Endodermal cell (in vitro differentiated cells): ENCODE measurements around the gene OR10J5. TPM values are rescaled to one million over a fixed set of nuclear protein-coding genes. Genes with fewer than 3 reads are reported as not detected.

Experiments
- DNase-seq: peaks from one replicate; pipeline ENCODE4 v3.0.0-alpha.2; 2017
- H3K27ac ChIP-seq: 2 replicates; pipeline ENCODE4 v1.5.1; 2013; ENCODE audit warnings: mild to moderate bottlenecking, low read depth, low read length, moderate library complexity
- H3K27me3 ChIP-seq: 2 replicates; pipeline ENCODE4 v1.6.1; 2013; ENCODE audit warnings: mild to moderate bottlenecking, low read length, moderate library complexity; ENCODE audit not compliant: insufficient read depth, control insufficient read depth, poor library complexity, severe bottlenecking
- H3K36me3 ChIP-seq: 2 replicates; pipeline ENCODE4 v1.7.0; 2013; ENCODE audit warnings: mild to moderate bottlenecking, low read length, moderate library complexity; ENCODE audit not compliant: control insufficient read depth, insufficient read depth
- H3K4me1 ChIP-seq: one replicate; pipeline ENCODE4 v1.7.0; 2013; ENCODE audit warnings: low read length; ENCODE audit not compliant: control insufficient read depth, insufficient read depth
- H3K4me3 ChIP-seq: 2 replicates; pipeline ENCODE4 v1.5.1; 2013; ENCODE audit warnings: mild to moderate bottlenecking, low read length, moderate library complexity
- H3K9ac ChIP-seq: 2 replicates; pipeline ENCODE4 v1.6.1; 2013; ENCODE audit warnings: mild to moderate bottlenecking, low read length, moderate library complexity; ENCODE audit not compliant: poor library complexity, severe bottlenecking; ENCODE audit errors: extremely low read depth
- H3K9me3 ChIP-seq: 2 replicates; pipeline ENCODE4 v1.6.1; 2013; ENCODE audit warnings: mild to moderate bottlenecking, low read length, moderate library complexity; ENCODE audit not compliant: control insufficient read depth
- H3K27ac Mint-ChIP-seq: 2 replicates; pipeline ENCODE4 v1.8.0; 2020; ENCODE audit warnings: mixed read lengths
- H3K27me3 Mint-ChIP-seq: 2 replicates; pipeline ENCODE4 v1.8.0; 2021; ENCODE audit warnings: mild to moderate bottlenecking, mixed read lengths; ENCODE audit not compliant: insufficient read depth
- H3K36me3 Mint-ChIP-seq: 2 replicates; pipeline ENCODE4 v1.8.0; 2020; ENCODE audit warnings: low read depth, mixed read lengths
- H3K4me1 Mint-ChIP-seq: 2 replicates; pipeline ENCODE4 v1.8.0; 2020; ENCODE audit warnings: mixed read lengths
- H3K4me3 Mint-ChIP-seq: 2 replicates; pipeline ENCODE4 v1.8.0; 2020; ENCODE audit warnings: mild to moderate bottlenecking, moderate library complexity, mixed read lengths
- H3K9me3 Mint-ChIP-seq: 2 replicates; pipeline ENCODE4 v1.8.0; 2020; ENCODE audit warnings: mild to moderate bottlenecking, mixed read lengths
- WGBS, 2 experiments: methylation state at CpG; one replicate each; pipeline versions ENCODE4 v1.1.5 to v1.1.7; 2013; ENCODE audit warnings: missing lambda C conversion rate in 2 of 2, mixed read lengths in 1 of 2; ENCODE audit not compliant: insufficient coverage in 1 of 2, insufficient read length in 1 of 2; 5-methylcytosine and 5-hydroxymethylcytosine counted together
- total RNA-seq, 2 donors: library from RNA; stranded (reverse); fragmentation: NEBNext Ultra II Directional in 1 of 2; extraction: Animal tissue kit (Norgen Biotek cat#: 25700) in 1 of 2; gene quantifications; 2 replicates in 1 of 2; 3 replicates in 1 of 2; pipeline ENCODE4 v1.2.1, GENCODE V29; 2021
- TF ChIP-seq, protein P1 (sequence below): fragments of 200-600 bp; sonication (generic); conservative IDR thresholded peaks from 2 replicates; pipeline ENCODE4 v1.5.0; 2021; ENCODE audit warnings: antibody characterized with exemption, mild to moderate bottlenecking

Gene OR10J5
- total RNA-seq, 2 donors from 2014 or later, result not detected

DNA sequence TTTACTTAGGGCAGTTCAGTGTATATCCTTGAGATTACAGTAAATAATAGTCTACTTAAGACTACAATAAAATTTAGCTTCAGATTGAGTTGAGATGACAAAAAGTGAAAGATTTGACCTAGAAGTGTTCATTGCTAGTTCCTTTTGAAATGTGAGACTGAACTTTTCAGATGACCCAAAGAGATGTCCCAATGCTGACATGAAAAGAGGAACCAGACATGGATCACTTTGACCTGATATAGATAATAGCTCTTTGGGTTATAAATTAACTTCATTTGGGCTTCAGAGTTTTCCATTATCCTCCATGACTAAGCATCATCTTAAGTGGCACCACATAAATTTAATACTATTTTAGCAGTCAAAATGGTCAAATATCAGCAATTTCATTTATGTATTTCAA is 25.7 kb upstream of the OR10J5 start:
- Mint-ChIP-seq H3K9me3 (peaks cover 66% of the 10 kb centered on the region), H3K27ac (no peak overlapping the region), H3K4me3 (no peak overlapping the region), H3K4me1 (no peaks in the 10 kb centered on the region), H3K27me3 (no peaks in the 10 kb centered on the region), H3K36me3 (no peaks in the 10 kb centered on the region)
- no peaks in the 10 kb centered on the region for H3K9me3 ChIP-seq
- peaks cover 4% of the 10 kb centered on the region for H3K27me3 ChIP-seq
- DNase-seq, result no peak
- no peak overlapping the region for H3K9ac ChIP-seq
- H3K4me1 ChIP-seq, result no peaks in the 10 kb centered on the region
- TF ChIP-seq, protein P1, sequence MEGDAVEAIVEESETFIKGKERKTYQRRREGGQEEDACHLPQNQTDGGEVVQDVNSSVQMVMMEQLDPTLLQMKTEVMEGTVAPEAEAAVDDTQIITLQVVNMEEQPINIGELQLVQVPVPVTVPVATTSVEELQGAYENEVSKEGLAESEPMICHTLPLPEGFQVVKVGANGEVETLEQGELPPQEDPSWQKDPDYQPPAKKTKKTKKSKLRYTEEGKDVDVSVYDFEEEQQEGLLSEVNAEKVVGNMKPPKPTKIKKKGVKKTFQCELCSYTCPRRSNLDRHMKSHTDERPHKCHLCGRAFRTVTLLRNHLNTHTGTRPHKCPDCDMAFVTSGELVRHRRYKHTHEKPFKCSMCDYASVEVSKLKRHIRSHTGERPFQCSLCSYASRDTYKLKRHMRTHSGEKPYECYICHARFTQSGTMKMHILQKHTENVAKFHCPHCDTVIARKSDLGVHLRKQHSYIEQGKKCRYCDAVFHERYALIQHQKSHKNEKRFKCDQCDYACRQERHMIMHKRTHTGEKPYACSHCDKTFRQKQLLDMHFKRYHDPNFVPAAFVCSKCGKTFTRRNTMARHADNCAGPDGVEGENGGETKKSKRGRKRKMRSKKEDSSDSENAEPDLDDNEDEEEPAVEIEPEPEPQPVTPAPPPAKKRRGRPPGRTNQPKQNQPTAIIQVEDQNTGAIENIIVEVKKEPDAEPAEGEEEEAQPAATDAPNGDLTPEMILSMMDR, result no peak
- H3K4me3 ChIP-seq, result no peak overlapping the region
- H3K36me3 ChIP-seq, result no peaks in the 10 kb centered on the region
- H3K27ac ChIP-seq, result no peak overlapping the region

DNA sequence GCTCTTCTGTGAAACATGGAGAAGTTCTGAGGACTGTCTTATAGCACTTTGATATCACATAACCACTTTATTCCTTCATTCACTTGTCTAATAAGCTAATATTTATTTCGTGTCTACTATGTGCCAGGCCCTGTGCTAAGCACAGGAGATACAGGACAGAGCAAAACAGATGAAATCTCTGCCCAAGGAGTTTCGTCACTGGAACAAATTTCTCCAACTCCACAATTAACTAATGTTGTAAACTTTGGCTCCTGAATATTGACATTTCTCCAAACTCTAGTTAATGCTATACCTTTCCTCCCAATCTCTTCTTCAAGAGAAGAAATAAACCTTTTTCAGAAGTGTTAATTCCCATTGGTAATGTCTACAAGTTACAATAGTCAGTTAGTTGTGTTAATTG is 24.8 kb upstream of the OR10J5 start:
- Mint-ChIP-seq H3K36me3 (no peaks in the 10 kb centered on the region), H3K27me3 (no peaks in the 10 kb centered on the region), H3K9me3 (peaks cover 65% of the 10 kb centered on the region), H3K4me3 (no peak overlapping the region), H3K27ac (no peak overlapping the region), H3K4me1 (no peaks in the 10 kb centered on the region)
- no peak overlapping the region for H3K4me3 ChIP-seq
- H3K27ac ChIP-seq, result no peak overlapping the region
- DNase-seq, result no peak
- no peak overlapping the region for H3K9ac ChIP-seq
- no peaks in the 10 kb centered on the region for H3K9me3 ChIP-seq
- WGBS, 2 experiments, result 84 to 94% methylated on average over 2 of the region's 2 CpGs
- H3K27me3 ChIP-seq, result peaks cover 4% of the 10 kb centered on the region
- no peaks in the 10 kb centered on the region for H3K4me1 ChIP-seq
- no peaks in the 10 kb centered on the region for H3K36me3 ChIP-seq
- TF ChIP-seq, protein P1, result no peak

DNA sequence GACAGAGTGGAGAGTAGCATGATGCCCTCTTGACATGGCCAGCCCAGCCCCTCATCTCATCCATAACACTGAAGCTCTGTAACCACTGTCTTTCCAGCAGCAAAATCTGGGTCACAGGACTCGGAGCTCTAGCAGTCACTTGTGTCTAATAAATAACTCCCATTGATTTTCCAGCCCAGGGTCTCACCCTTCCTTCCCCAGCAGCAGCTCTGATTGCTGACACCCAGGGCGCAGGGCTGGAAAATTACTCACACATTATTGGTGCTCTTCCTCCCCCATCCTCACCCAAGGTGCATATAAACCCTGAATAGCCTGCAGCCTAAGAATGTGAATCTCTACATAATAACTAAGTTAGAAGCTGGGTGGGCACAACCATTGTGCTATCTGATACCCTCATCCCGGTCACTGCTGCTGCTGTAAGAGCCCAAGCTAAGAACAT is 21.1 kb upstream of the OR10J5 start:
- H3K4me3 ChIP-seq, result no peak overlapping the region
- Mint-ChIP-seq H3K9me3 (peaks cover 58% of the 10 kb centered on the region), H3K36me3 (no peaks in the 10 kb centered on the region), H3K27me3 (no peaks in the 10 kb centered on the region), H3K4me1 (no peaks in the 10 kb centered on the region), H3K27ac (no peak overlapping the region), H3K4me3 (no peak overlapping the region)
- TF ChIP-seq, protein P1, result no peak
- H3K36me3 ChIP-seq, result no peaks in the 10 kb centered on the region
- 56 to 57% methylated on average over 3 of the region's 3 CpGs for WGBS, 2 experiments
- DNase-seq, result peak; percentile 30
- H3K27me3 ChIP-seq, result peaks cover 13% of the 10 kb centered on the region
- no peaks in the 10 kb centered on the region for H3K4me1 ChIP-seq
- no peak overlapping the region for H3K27ac ChIP-seq
- H3K9me3 ChIP-seq, result no peaks in the 10 kb centered on the region
- H3K9ac ChIP-seq, result no peak overlapping the region
